ENCODE data around the gene SLC35D3.
"Not testable (repeated sequence)": the region's sequence is repeated elsewhere in the genome, so short reads cannot be mapped to it uniquely, and the experiment has no call there.

Gene SLC35D3

DNA sequence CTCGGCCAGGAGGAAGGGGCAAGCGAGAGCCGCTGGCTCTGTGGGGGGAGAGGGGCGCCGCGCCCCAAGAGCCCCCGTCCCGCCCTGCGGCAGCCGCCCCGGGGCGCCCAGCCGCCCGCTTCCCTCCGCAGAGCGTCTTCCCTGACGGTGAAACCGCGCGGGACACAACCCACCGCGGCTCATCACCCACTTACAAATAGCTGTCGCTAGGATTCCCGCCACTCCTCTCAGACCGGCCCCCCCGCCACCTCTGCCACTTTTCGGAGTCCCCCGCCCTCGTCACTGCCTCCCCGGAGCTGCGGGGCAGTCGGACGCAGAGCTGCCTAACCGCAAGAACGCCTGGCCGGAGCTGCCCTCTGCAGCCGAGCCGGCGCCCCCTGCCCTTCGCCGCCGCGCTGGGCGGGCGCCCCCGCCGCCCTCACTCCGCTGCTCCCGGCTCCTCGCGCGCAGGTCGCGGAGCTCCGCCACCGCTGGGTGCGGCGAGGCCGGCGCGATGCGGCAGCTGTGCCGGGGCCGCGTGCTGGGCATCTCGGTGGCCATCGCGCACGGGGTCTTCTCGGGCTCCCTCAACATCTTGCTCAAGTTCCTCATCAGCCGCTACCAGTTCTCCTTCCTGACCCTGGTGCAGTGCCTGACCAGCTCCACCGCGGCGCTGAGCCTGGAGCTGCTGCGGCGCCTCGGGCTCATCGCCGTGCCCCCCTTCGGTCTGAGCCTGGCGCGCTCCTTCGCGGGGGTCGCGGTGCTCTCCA is at the start of gene SLC35D3:
TSS of gene SLC35D3 (plus strand) at position 366 of the 749 bp plus-strand sequence. CDS start at position 494, 128 bp downstream.
- DNase-seq (ENCODE audit: low read depth) = no peak

GRCh38 chr6:136873748-136874147 is 48.4 kb upstream of the SLC35D3 start:
- DNase-seq (ENCODE audit: low read depth) = no peak

- DNase-seq (ENCODE audit: low read depth) = not testable (repeated sequence)
Measured at GRCh38 chr6:136876469-136876868, 45.6 kb upstream of the SLC35D3 start.

DNA sequence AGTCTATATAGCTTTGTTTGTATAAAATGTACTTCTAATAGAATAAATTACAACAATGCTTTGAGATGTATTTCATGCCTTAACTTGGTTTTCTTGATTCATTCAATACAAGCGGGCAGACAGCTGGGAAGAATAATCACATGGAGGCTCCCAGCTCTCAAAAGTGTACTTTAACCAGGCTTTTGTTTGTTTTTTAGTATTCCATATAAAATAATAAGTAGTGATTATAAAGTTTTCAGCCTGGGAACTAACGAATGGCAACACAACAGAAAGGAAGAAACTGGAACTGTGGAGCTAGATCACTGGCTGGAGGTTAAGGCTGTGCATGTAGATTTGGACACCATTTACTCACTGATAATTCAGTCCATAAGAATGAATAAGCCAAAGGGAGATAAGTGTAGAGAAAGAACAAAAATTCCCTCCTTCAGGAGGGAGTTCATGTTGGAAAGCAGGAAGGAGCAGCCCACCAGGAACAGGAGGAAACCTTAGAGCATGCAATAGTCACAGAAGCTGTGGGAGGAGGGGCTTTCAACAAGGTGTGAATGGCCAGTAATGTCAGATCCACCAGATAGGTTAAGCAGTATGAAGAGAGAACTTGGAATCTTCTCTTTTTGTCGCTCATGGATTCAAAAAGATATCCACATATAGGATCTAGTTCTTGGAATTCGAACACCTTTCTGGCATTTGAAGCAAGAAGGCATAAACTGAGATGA is 41.2 kb upstream of the SLC35D3 start:
- DNase-seq (ENCODE audit: low read depth) = no peak

GRCh38 chr6:136886091-136886490 is 36.0 kb upstream of the SLC35D3 start:
- DNase-seq (ENCODE audit: low read depth) = no peak

- no peak for DNase-seq (ENCODE audit: low read depth)
Measured at GRCh38 chr6:136887953-136888352, 34.1 kb upstream of the SLC35D3 start.

DNA sequence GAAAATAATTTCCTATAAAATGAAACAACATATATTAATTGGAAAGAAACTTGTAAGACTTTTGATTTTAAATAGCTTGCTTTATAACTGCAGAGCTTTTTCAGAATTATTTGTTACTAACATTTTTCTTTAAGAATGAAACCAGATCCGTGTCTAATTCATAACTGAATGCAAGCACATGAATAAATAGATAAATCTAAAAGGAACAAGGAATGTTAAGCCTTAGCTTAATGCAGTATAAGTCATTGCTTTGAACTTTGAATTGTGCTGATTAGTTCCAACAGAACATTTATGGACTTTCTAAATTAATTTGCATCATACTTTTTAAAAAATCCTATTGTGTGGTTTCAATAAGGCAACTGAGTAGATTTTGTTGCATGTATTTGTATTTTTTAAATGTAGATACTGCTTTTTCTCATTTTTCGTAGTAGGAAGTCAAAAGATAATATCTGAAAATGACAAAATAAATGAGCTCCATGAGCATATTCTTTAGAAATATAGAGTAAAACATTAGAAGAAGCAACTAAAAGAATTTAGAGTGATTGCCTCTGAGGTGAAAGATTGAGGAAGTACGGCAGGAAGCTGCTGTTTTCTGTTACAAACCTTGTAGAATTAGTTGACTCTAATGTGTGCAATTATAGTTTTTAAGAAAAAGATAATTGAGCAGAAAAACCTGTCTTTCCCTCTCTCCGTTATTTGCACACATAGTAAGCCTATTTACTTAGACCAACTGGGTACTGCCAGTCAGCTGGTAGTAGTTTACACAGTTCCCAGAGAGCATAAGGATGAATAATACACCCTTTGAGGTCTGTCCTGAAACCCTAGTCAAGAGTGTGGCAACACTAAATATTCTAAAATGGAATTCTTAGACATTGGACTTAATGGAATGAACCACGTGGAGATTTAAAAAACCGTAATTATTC is 32.6 kb upstream of the SLC35D3 start:
- no peak for DNase-seq (ENCODE audit: low read depth)

- no peak for DNase-seq (ENCODE audit: low read depth)
Measured at GRCh38 chr6:136890194-136890839, 31.8 kb upstream of the SLC35D3 start.

- DNase-seq (ENCODE audit: low read depth) = no peak
Measured at GRCh38 chr6:136890986-136891385, 31.1 kb upstream of the SLC35D3 start.

DNA sequence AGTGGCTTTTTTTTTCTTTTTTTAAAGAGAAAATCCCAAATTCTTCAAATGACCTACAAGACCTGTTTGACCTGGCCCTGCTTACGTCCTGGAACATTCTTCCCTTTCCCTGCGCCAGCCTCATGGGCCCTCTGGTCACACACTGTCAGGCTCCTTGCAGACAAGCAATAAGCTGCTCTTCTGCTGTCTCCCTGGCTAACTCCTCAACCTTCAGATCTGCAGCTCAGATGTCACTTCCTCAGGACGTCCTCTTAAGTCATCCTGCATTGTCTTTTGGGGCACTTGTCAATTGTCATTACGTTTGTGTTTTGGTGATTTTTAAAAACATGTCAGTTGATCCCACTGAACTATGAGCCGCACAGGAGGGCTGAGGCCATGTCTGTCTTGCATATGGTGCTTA is 28.9 kb upstream of the SLC35D3 start:
- no peak for DNase-seq (ENCODE audit: low read depth)

DNA sequence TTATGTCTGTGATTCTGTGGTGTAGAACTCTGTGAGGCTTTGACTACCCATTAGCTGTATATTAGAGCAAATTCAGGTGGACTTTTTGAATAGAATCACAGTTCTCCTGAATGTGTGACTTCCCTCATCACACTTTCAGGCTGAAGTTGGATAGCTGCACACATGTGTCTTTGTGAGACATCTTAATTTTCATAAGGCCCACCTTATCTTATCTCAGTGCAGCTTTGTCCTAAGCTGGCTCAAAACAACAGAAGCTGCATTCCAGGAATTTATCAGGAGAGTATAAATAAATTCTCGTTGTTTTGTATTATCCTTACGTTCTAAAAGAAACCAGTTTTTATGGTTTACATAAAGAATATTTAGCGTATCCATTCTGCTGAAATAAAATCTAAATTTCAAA is 26.2 kb upstream of the SLC35D3 start:
- DNase-seq (ENCODE audit: low read depth) = no peak

GRCh38 chr6:136897071-136897470 is 25.0 kb upstream of the SLC35D3 start:
- no peak for DNase-seq (ENCODE audit: low read depth)

DNA sequence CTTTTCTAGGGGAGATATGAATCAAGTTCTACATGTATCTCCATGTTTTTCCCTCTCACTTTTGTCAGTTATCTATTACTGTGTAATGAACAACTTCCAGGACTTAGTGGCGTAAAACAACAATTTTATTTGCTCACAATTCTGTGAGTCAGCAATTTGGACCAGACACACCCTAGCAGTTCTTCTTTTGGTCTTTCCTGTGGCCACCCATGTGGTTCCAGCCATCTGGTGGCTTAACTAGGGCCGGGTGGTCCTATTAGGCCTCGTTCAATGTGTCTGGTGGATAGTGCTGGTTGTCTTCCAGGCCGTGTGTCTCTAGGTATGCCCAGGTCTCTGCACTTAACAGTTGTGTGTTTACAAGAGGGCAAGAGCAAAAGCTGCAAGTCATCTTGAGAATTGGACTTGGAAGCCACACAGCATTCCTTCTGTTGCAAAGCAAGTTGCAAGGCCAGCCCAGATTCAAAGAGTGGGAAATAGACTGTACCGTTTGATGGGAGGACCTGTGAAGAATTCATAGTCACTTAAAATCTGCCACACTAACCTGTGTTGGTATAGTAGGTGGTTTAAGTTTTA is 20.8 kb upstream of the SLC35D3 start:
- DNase-seq (ENCODE audit: low read depth) = no peak

DNA sequence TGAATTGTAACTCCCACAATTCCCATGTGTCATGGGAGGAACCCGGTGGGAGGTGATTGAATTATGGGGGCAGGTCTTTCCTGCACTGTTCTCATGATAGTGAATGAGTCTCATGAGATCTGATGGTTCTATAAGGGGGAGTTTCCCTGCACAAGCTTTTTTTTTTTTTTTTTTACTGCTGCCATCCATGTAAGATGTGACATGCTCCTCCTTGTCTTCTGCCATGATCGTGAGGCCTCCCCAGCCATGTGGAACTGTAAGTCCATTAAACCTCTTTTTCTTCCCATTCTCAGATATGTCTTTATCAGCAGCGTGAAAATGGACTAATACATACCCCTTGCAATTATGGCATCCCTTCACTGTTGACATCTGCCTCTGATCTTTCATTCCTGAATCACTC is 17.6 kb upstream of the SLC35D3 start:
- not testable (repeated sequence) for DNase-seq (ENCODE audit: low read depth)

- DNase-seq (ENCODE audit: low read depth) = no peak
Measured at GRCh38 chr6:136914947-136915346, 7.2 kb upstream of the SLC35D3 start.

DNA sequence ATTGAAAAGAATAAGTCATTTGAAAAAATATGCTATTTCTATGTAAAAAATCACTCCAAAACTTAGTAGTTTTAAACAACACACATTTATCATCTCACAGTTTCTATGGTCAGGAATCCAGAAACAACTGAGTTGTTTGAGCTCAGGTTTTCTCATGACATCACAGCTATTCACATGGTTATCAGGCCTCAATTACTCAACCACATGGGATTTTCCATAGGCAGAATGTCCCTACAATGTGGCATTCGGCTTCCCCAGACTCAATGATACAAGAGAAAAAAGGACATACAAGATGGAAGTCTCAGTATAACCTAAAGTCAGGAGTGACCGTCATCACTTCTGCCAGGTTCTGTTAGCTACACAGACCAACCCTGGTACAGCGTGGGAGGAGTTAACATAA is 3.4 kb upstream of the SLC35D3 start:
- DNase-seq (ENCODE audit: low read depth) = no peak

DNA sequence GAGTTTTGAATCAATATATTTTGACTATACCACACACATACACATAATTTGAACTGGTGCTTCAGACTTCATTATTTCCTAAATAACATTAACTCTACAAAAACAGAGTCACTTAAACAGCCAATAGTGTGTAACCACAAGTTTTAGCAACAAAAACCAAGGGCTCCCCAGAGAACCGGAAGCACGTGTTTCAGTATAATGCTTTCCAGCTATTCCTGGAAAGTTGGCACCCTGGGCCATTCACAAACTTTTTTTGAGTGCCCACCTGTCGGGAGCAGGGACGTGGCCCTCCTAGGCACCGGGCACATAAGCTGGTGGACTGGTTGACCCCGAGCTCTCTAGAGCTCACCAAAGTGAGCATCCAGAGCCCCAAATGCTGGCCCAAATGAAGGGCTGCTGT is 1.9 kb upstream of the SLC35D3 start:
- DNase-seq (ENCODE audit: low read depth) = no peak

- no peak for DNase-seq (ENCODE audit: low read depth)
Measured at GRCh38 chr6:136920671-136921380, 1.3 kb upstream of the SLC35D3 start.

DNA sequence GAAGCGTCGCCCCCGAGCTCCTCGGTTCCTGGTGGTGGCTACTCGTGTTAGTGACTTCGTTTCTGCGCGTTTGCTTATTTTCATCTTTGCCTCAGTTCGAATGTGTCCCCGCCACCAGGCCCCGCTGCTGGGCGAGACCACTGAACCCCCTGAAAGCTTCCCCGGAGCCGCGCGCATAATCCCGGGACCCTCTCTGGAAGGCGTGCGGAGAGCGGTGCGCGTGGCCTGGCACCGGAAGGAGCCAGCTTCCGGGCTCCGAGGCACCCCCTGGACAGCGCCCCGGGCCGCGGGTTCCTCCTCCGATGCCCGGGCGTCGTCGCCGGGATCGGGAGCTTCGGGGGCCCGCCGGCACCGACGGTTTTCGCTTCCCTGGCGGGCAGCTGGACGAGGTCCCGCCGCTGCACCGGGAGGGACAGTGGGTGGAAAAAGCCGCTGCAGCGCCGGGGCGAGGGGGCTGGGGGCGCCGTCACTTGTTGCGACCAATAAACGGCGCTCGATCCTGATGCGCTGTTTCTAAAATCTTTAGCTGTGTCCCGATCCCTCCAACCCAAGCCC is 643 bp upstream of the SLC35D3 start:
- DNase-seq (ENCODE audit: low read depth) = no peak

GRCh38 chr6:136922685-136923006 is 545 bp downstream of the SLC35D3 start:
- no peak for DNase-seq (ENCODE audit: low read depth)
